ENCODE measurements around the gene OR4K1.

DNA sequence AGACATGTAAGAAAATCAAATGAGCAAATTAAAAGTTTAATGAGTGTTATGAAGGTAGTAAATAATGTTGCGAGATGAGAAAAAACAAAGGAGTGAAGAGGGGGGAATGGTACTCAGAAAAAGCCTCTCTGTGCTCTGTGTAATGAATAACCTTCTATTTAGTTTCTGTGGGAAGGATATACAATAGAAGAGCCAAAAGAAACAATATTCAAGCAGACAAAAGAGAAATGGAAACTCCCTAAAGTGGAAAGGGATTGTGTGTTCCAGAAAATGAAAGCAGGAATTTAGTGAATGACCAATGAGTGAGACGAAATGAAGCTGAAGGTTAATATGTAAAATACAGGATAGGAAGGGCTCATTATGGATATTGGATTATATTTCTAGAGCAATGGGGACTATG, 18.5 kb downstream of the OR4K1 start:
- TF ChIP-seq POLR2A (IDR thresholded peaks at IDR 0.05): no peak
- TF ChIP-seq, protein P1, sequence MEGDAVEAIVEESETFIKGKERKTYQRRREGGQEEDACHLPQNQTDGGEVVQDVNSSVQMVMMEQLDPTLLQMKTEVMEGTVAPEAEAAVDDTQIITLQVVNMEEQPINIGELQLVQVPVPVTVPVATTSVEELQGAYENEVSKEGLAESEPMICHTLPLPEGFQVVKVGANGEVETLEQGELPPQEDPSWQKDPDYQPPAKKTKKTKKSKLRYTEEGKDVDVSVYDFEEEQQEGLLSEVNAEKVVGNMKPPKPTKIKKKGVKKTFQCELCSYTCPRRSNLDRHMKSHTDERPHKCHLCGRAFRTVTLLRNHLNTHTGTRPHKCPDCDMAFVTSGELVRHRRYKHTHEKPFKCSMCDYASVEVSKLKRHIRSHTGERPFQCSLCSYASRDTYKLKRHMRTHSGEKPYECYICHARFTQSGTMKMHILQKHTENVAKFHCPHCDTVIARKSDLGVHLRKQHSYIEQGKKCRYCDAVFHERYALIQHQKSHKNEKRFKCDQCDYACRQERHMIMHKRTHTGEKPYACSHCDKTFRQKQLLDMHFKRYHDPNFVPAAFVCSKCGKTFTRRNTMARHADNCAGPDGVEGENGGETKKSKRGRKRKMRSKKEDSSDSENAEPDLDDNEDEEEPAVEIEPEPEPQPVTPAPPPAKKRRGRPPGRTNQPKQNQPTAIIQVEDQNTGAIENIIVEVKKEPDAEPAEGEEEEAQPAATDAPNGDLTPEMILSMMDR (IDR thresholded peaks at IDR 0.05): no peak
- no peak for TF ChIP-seq POLR2AphosphoS5 (IDR thresholded peaks at IDR 0.05)

Measured in breast epithelium (tissue), 3 donors.